ENCODE data around the gene SLX4IP.

- TF ChIP-seq, protein P1, sequence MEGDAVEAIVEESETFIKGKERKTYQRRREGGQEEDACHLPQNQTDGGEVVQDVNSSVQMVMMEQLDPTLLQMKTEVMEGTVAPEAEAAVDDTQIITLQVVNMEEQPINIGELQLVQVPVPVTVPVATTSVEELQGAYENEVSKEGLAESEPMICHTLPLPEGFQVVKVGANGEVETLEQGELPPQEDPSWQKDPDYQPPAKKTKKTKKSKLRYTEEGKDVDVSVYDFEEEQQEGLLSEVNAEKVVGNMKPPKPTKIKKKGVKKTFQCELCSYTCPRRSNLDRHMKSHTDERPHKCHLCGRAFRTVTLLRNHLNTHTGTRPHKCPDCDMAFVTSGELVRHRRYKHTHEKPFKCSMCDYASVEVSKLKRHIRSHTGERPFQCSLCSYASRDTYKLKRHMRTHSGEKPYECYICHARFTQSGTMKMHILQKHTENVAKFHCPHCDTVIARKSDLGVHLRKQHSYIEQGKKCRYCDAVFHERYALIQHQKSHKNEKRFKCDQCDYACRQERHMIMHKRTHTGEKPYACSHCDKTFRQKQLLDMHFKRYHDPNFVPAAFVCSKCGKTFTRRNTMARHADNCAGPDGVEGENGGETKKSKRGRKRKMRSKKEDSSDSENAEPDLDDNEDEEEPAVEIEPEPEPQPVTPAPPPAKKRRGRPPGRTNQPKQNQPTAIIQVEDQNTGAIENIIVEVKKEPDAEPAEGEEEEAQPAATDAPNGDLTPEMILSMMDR (IDR thresholded peaks at IDR 0.05; ENCODE audit: insufficient read depth, low read depth, low read length), result no peak
- no peak for TF ChIP-seq EZH2 (IDR thresholded peaks at IDR 0.05; ENCODE audit: insufficient read depth, low read length)
These were observed 199.1 kb downstream of the SLX4IP start for GRCh38 chr20:10634211-10634610.

Measured in astrocyte (in vitro differentiated cells and primary cell).